Activated T-cell treated with anti-CD3 and anti-CD28 coated beads, Interleukin-2, amount 50 U/mL, for 4 hours (primary cell): ENCODE data around the gene HOMER1. TPM values are rescaled to one million over a fixed set of nuclear protein-coding genes. Genes with fewer than 3 reads are reported as not detected.

Source experiments
- ATAC-seq, 2 donors: fragments of 200-7000 bp; cut with Tn5 transposase; one replicate each; pipeline ENCODE4 v1.10.0; 2021
- DNase-seq: peaks from one replicate; pipeline ENCODE4 v3.0.0-alpha.2; 2020
- H3K27me3 Mint-ChIP-seq: one replicate; pipeline ENCODE4 v1.8.0; 2021; ENCODE audit warnings: low read depth, mixed read lengths
- H3K36me3 Mint-ChIP-seq: one replicate; pipeline ENCODE4 v1.8.0; 2022; ENCODE audit warnings: mixed read lengths; ENCODE audit not compliant: insufficient read depth
- H3K4me1 Mint-ChIP-seq: one replicate; pipeline ENCODE4 v1.8.0; 2021; ENCODE audit warnings: low read depth, mixed read lengths
- H3K4me3 Mint-ChIP-seq: one replicate; pipeline ENCODE4 v1.8.0; 2021; ENCODE audit warnings: mild to moderate bottlenecking, moderate library complexity, mixed read lengths
- H3K9me3 Mint-ChIP-seq: one replicate; pipeline ENCODE4 v1.8.0; 2021; ENCODE audit warnings: mixed read lengths
- total RNA-seq, 3 donors: library from RNA; stranded (reverse); gene quantifications; one replicate each; pipeline ENCODE4 v1.2.1, GENCODE V29; 2021

The HOMER1 gene
- total RNA-seq, 3 donors from 2014 or later = 12.1 to 16.7 (median 14.9) TPM

GRCh38 chr5:79454043-79454442 lies 59.9 kb downstream of the HOMER1 start:
- Mint-ChIP-seq H3K27me3 (peaks cover 3% of the 10 kb centered on the region), H3K9me3 (no peaks in the 10 kb centered on the region), H3K4me1 (no peaks in the 10 kb centered on the region), H3K36me3 (peaks cover 5% of the 10 kb centered on the region), H3K4me3 (no peak overlapping the region)
- DNase-seq = no peak
- ATAC-seq = no peak

- Mint-ChIP-seq H3K9me3 (no peaks in the 10 kb centered on the region), H3K27me3 (no peaks in the 10 kb centered on the region), H3K4me3 (no peak overlapping the region), H3K4me1 (no peaks in the 10 kb centered on the region), H3K36me3 (peaks cover 8% of the 10 kb centered on the region)
- DNase-seq = no peak
- ATAC-seq = no peak
Observed at GRCh38 chr5:79448336-79448735, 65.6 kb downstream of the HOMER1 start.

- no peaks in the 10 kb centered on the region for H3K4me1 Mint-ChIP-seq
Observed at GRCh38 chr5:79436821-79437220, 77.1 kb downstream of the HOMER1 start.

GRCh38 chr5:79436224-79436623 lies 77.7 kb downstream of the HOMER1 start:
- H3K4me1 Mint-ChIP-seq = no peaks in the 10 kb centered on the region
- H3K4me3 Mint-ChIP-seq = no peak overlapping the region
- no peak for DNase-seq
- H3K9me3 Mint-ChIP-seq = no peaks in the 10 kb centered on the region
- H3K27me3 Mint-ChIP-seq = no peaks in the 10 kb centered on the region
- ATAC-seq = no peak
- peaks cover 1% of the 10 kb centered on the region for H3K36me3 Mint-ChIP-seq

More at GRCh38 chr5:79436821-79437220, 77.1 kb downstream of the HOMER1 start:
- DNase-seq (no peak), ATAC-seq (no peak)
- H3K9me3 Mint-ChIP-seq = no peaks in the 10 kb centered on the region
- H3K4me3 Mint-ChIP-seq = no peak overlapping the region
- no peaks in the 10 kb centered on the region for H3K27me3 Mint-ChIP-seq
- peaks cover 1% of the 10 kb centered on the region for H3K36me3 Mint-ChIP-seq

GRCh38 chr5:79430196-79430595 lies 83.7 kb downstream of the HOMER1 start:
- no peaks in the 10 kb centered on the region for H3K9me3 Mint-ChIP-seq
- no peak for DNase-seq
- ATAC-seq = no peak
- no peak overlapping the region for H3K4me3 Mint-ChIP-seq
- no peaks in the 10 kb centered on the region for H3K27me3 Mint-ChIP-seq
- no peaks in the 10 kb centered on the region for H3K4me1 Mint-ChIP-seq
- H3K36me3 Mint-ChIP-seq = peaks cover 4% of the 10 kb centered on the region

- Mint-ChIP-seq H3K9me3 (no peaks in the 10 kb centered on the region), H3K4me3 (no peak overlapping the region), H3K36me3 (peaks cover 9% of the 10 kb centered on the region), H3K27me3 (no peaks in the 10 kb centered on the region), H3K4me1 (no peaks in the 10 kb centered on the region)
- DNase-seq (no peak), ATAC-seq (no peak)
Observed at GRCh38 chr5:79423296-79423695, 90.6 kb downstream of the HOMER1 start.

GRCh38 chr5:79420248-79420647 lies 93.7 kb downstream of the HOMER1 start:
- Mint-ChIP-seq H3K4me1 (peaks cover 2% of the 10 kb centered on the region), H3K9me3 (no peaks in the 10 kb centered on the region), H3K4me3 (no peak overlapping the region), H3K27me3 (no peaks in the 10 kb centered on the region), H3K36me3 (peaks cover 6% of the 10 kb centered on the region)
- DNase-seq (no peak), ATAC-seq (no peak)

GRCh38 chr5:79418276-79418675 lies 95.7 kb downstream of the HOMER1 start:
- Mint-ChIP-seq H3K27me3 (no peaks in the 10 kb centered on the region), H3K4me1 (peaks cover 2% of the 10 kb centered on the region), H3K36me3 (no peaks in the 10 kb centered on the region), H3K4me3 (no peak overlapping the region), H3K9me3 (no peaks in the 10 kb centered on the region)
- DNase-seq (no peak), ATAC-seq (no peak)

GRCh38 chr5:79417495-79417894 lies 96.4 kb downstream of the HOMER1 start:
- H3K9me3 Mint-ChIP-seq = no peaks in the 10 kb centered on the region
- no peaks in the 10 kb centered on the region for H3K36me3 Mint-ChIP-seq
- no peak for ATAC-seq
- H3K27me3 Mint-ChIP-seq = no peaks in the 10 kb centered on the region
- H3K4me1 Mint-ChIP-seq = peaks cover 2% of the 10 kb centered on the region
- H3K4me3 Mint-ChIP-seq = no peak overlapping the region
- no peak for DNase-seq

GRCh38 chr5:79416499-79416898 lies 97.4 kb downstream of the HOMER1 start:
- Mint-ChIP-seq H3K27me3 (no peaks in the 10 kb centered on the region), H3K36me3 (no peaks in the 10 kb centered on the region), H3K4me3 (no peak overlapping the region), H3K4me1 (peaks cover 2% of the 10 kb centered on the region), H3K9me3 (no peaks in the 10 kb centered on the region)
- DNase-seq (no peak), ATAC-seq (no peak)

GRCh38 chr5:79413112-79413511 lies 100.8 kb downstream of the HOMER1 start:
- Mint-ChIP-seq H3K4me1 (peaks cover 2% of the 10 kb centered on the region), H3K27me3 (no peaks in the 10 kb centered on the region), H3K4me3 (no peak overlapping the region), H3K36me3 (peaks cover 4% of the 10 kb centered on the region), H3K9me3 (peaks cover 16% of the 10 kb centered on the region)
- ATAC-seq (no peak), DNase-seq (no peak)

- H3K27me3 Mint-ChIP-seq = peaks cover 7% of the 10 kb centered on the region
- peaks cover 32% of the 10 kb centered on the region for H3K9me3 Mint-ChIP-seq
- ATAC-seq (no peak), DNase-seq (no peak)
- no peaks in the 10 kb centered on the region for H3K4me1 Mint-ChIP-seq
- peaks cover 20% of the 10 kb centered on the region for H3K36me3 Mint-ChIP-seq
- H3K4me3 Mint-ChIP-seq = no peak overlapping the region
Observed at GRCh38 chr5:79408028-79408427, 105.9 kb downstream of the HOMER1 start.

- no peak overlapping the region for H3K4me3 Mint-ChIP-seq
- ATAC-seq (no peak), DNase-seq (no peak)
- no peaks in the 10 kb centered on the region for H3K4me1 Mint-ChIP-seq
- peaks cover 20% of the 10 kb centered on the region for H3K36me3 Mint-ChIP-seq
- peaks cover 32% of the 10 kb centered on the region for H3K9me3 Mint-ChIP-seq
- H3K27me3 Mint-ChIP-seq = peaks cover 7% of the 10 kb centered on the region
Observed at GRCh38 chr5:79407591-79407990, 106.3 kb downstream of the HOMER1 start.

- Mint-ChIP-seq H3K36me3 (peaks cover 7% of the 10 kb centered on the region), H3K9me3 (peaks cover 1% of the 10 kb centered on the region), H3K4me3 (no peak overlapping the region), H3K27me3 (peaks cover under 1% of the 10 kb centered on the region), H3K4me1 (no peaks in the 10 kb centered on the region)
- no peak for DNase-seq
- ATAC-seq = no peak
Observed at GRCh38 chr5:79401216-79401615, 112.7 kb downstream of the HOMER1 start.

GRCh38 chr5:79399046-79399445 lies 114.9 kb downstream of the HOMER1 start:
- peaks cover 7% of the 10 kb centered on the region for H3K36me3 Mint-ChIP-seq
- ATAC-seq (no peak), DNase-seq (no peak)
- no peaks in the 10 kb centered on the region for H3K4me1 Mint-ChIP-seq
- no peaks in the 10 kb centered on the region for H3K9me3 Mint-ChIP-seq
- H3K4me3 Mint-ChIP-seq = no peak overlapping the region
- no peaks in the 10 kb centered on the region for H3K27me3 Mint-ChIP-seq

GRCh38 chr5:79397080-79397479 lies 116.9 kb downstream of the HOMER1 start:
- DNase-seq (no peak), ATAC-seq (no peak)
- Mint-ChIP-seq H3K4me1 (no peaks in the 10 kb centered on the region), H3K9me3 (no peaks in the 10 kb centered on the region), H3K27me3 (no peaks in the 10 kb centered on the region), H3K4me3 (no peak overlapping the region), H3K36me3 (peaks cover 7% of the 10 kb centered on the region)
